NCI-H1092 treated with DMSO at 0.1 percent for 48 hours (cell line): ENCODE data around the gene NUDT13.

Experiments
- DNase-seq: peaks from one replicate; lab custom pipeline; 2025; lab: John Stamatoyannopoulos, UW

NUDT13 gene

DNA sequence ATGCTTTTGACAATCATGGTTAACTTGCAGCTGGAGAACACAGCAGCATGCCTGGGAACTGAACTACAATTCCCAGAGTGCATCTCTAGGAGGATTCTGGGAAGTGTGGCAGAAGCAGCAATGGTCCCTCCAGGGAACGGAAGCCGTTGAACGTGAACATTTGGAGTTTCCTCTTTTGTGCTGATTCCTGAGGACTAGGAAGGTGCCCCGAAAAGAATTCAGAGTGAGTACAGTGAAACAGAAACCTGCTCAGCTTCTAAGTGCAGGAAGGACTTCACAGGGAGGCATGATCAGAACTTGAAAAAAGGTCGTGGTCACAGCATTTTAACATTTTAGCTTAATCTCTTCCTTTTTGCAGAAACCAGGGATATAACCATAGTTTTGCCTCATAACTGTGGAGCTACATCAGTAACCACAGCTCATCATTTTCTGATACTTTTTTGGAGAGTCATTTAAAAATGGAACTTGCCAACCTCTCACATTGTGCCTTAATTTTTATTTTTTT, at the start of gene NUDT13:
Gene NUDT13, plus strand, starts transcription at position 111 of the 505 bp plus-strand sequence. CDS start 3,911 bp downstream, outside the sequence.
- DNase-seq = no peak

DNA sequence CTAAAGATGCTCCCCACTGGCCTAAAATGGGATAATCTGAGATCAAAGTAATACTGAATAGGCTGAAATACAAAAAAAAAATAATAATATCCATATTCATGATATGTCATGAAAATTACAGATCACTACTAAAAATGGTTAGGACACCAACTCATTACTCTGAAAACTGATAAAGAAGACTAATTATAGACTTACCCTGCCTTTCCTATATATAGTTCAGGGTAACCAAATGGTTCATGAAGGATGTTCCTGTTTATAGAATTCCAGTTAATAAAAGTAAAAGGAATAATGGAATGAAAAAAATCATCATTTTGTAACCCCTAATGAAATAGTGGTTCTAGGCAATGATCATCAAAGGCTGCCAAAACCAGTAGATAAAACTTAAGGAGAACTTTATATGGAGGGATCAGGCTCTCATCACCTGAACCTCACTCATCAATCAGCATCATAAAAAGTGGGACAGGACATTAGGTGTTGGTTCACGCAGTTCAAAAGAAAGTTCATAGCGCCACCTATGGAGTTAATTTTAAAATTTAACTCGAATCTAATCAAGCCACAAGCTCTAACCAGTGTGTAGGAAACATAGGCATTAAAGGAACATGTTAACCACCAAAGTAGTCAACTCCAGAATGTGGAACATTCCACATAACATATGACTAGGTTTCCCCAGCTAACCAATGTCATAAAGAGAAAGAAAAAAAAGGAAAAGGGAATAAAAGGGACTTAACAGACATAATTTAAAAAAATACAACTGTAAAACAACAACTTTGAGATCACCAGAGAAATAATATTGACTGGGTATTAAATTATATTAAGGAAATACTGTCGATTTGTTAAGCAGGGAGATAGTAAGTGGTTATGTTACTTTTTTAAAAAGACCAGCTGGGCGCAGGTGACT, 49.3 kb upstream of the NUDT13 start:
- peak; percentile 15 for DNase-seq

GRCh38 chr10:73061743-73062142, 48.5 kb upstream of the NUDT13 start:
- DNase-seq = no peak

DNA sequence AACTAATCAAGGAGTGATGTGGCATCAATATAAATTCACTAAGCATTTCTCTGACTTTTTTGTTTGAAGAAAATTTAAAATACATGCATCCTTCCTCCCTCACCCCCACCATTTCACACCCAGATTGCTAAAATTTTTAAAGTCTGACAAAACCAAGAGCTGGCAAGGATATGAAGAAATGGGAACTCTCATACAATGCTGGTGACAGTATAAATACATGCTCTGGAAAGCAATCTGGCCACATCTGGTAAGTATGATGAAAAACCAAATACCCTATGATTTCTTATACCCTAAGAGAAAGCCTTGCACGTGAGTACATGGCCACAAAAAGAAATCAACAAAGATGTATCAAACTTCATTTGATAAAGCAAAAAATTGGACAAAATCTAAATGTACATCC, 44.8 kb upstream of the NUDT13 start:
- no peak for DNase-seq

DNA sequence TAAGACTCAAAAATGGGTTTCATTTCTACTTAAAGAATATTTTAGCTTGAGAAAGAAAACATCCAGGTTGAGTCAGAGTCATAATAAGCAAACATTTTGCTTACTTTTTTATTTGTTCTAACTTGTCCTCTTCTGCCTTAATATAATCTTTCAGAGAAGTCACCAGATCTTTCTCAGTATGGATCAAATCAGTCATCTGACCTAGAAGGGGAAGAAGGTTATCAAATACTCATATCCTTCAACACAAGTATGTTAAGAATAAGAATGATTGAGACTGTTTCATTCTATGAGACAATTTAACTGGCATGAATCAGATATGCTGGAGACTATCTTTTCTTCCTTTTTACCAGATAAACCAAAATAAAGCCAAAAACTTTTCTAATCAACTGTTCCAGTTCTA, 36.6 kb upstream of the NUDT13 start:
- no peak for DNase-seq

- DNase-seq = no peak
Observed at GRCh38 chr10:73075829-73076228, 34.4 kb upstream of the NUDT13 start.

DNA sequence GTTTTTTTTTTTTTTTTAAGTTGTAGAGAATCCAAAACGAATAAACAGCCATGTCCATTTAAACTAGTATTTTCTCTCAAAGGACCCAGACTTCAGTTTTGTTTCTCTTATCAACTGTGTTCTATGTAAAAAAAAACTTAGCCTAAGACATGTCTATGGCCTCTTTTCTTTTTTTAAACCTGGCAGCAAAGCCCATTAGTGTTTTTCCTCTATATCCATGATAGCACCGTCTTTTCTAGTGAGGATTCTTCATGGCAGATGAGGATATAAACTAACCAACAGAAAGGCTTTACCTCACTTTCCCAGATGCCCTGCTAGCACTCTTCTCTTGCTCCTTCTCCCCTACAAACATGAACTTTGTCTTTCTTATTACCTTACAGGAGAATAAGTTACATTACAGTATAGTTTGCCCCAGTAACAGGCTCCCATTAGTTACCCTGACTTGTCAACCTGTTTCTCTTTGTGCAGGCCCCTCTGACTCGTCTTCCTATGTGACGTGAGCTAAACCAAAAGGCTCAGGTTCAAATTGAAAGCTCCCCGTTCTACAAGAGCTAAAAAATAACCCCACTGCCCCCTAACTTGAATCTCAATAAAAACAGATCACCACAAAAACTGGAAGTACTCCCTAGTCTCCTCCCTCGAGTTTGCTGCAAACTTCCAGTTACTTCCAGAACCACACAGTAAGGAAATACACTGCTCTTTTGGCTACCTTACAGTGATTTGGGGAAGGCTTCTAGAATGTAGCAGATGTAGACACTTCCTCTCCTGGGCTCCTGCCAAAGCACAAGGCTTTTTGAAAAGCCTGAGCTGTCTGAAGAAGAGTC, 33.7 kb upstream of the NUDT13 start:
- DNase-seq = no peak

DNA sequence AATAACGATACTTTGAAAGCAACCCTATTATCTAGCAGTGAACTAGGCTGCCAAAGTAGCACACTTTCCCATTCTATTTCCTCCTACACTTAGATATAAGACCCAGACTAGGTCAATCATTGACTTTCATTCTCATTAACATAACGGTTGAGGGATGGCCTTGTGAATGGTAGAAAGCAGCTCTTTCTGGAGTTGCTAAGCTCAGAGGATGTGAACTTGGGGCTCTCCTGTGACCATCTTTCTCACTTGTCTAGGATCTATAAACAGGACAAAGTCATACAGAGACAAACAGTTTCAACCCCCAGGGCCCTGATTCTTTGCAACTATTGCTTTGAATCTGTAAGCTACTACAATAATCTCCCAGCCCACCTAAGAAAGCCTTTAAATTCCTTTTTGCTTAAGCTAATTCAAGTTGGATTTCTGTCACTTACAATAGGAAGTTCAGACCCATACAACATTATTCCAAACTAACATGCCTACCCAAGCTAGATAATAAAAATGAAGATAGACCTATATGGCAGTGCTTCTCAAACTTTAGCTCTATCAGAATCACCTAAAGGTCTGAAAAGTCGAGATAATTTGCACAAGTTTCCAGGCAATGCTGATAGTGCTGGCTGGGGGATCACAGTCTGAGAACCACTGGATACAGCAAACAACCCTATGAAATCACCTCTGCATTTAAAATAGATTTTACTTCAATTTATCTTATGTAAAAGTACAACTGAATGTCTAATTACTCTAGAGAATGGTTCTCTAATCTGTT, 30.3 kb upstream of the NUDT13 start:
- no peak for DNase-seq

DNA sequence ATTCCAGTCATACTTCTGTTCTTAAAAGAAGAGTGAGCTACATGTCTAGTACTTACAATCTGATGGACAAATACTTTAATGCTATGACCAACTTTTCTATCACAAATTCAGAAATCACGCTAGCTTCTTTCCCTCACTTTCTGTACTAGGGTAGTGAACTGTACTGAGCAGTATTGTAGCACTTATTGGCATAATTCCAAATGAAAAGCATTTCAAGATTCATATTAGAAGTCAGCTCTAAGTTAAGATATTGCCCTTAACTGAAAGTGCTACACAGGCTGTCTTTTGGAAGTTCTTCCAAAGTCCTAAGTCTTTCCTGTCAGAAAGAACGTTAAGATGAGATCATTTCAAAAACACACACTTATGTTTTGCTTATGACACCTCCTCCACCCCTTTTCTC, 27.0 kb upstream of the NUDT13 start:
- no peak for DNase-seq

- no peak for DNase-seq
Observed at GRCh38 chr10:73084209-73084608, 26.0 kb upstream of the NUDT13 start.

DNA sequence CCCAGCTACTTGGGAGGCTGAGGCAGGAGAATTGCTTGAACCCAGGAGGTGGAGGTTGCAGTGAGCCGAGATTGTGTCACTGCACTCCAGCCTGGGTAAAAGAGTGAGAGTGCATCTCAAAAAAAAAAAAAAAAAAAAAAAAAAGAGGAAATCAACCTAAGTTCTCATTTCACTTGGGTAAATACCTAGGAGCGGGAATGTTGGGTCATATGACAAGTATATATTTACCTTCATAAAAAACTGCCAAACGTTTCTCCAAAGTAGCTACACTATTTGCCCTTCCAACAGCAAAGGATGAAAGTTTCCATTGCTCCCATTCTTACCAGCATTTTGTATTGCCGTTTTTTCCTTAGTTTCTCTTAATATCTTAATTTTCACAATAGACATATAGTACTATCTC, 23.4 kb upstream of the NUDT13 start:
- DNase-seq = no peak

DNA sequence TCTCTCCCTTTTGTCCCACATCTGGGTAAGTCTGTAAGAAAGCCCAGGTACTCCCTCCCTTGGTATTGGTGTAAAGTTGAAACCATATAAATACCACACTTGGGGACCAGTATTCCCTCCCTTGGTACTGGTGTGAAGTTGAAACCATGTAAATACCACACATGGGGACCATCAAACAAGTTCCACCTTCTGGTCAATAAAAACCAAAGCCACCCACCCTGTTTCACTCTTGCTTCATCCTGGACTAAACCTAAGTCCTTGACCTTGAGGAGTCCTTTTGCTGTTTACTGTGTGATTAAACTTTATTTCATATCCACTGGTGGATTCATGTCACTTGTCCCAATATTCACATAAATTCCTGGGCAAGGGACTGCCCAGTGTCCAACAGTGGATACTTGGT, 22.0 kb upstream of the NUDT13 start:
- no peak for DNase-seq

DNA sequence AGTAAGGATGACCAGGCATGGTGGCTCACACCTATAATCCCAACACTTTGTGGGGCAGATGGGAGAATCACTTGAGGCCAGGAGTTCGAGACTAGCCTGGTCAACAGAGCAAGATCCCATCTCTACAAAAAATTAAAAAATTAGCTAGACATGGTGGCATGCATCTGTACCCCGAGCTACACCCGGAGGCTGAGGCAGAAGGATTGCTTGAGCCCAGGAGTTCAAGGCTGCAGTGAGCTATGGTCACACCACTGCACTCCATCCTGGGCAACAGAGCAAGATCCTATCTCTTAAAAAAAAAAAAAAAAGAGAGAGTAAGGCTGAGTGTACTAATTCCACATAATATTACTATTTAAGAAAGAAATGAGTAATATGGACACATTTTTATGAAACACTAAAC, 17.4 kb upstream of the NUDT13 start:
- DNase-seq = no peak

GRCh38 chr10:73093922-73094850, 16.1 kb upstream of the NUDT13 start:
- DNase-seq = no peak

- DNase-seq = no peak
Observed at GRCh38 chr10:73094986-73095480, 15.2 kb upstream of the NUDT13 start.

DNA sequence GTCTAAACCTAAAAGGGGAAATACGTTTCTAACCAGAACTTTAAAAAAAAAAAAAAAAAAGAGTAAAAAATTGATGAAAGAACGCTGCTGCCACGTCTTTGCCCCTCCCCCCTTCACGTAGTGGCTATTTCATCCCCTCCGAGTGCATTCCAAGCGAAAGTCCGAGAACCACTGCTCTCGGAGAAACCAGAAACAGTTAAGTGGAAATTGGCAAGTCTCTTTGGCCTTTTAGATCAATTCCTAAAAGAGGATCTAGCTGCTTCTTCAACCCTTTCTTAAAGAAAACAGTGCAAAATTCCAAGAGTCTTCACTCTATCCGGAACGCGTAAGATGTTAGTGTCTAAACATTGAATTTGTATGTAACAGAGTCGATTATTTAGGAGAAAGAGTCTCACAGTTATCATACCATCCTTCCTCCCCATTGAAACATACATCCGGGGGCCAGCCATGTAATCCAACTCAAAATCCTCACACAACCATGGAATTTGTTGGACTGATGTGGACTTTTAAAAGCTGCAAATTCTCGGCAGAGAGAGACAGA, 14.7 kb upstream of the NUDT13 start:
- peak; percentile 10 for DNase-seq

DNA sequence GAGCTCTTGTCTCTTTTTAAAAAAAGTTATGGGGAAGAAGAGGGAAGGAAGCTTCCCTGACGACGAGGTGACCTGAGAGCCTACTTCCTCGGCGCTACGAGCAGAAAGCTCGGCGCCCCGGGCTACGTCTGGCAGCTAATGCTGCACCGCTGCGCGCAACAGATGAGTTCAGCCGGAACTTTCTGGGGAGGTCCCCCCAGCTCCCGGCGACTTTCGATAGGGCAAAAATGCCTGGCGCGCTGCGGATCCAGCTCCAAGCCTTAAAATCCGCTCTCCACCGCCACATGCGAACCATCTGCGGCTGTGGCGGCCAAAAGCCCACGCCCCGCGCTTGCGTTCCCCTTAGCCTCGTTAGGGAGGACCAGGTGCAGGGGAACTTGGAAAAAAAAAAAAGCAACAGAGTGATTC, 14.2 kb upstream of the NUDT13 start:
- DNase-seq = peak; percentile 35

GRCh38 chr10:73096449-73097304, 13.6 kb upstream of the NUDT13 start, which contains the start of gene P4HA1:
Gene P4HA1, minus strand, starts transcription at chr10:73096866. Its CDS starts 21,983 bp downstream, at chr10:73074883.
- peak; percentile 95 for DNase-seq

DNA sequence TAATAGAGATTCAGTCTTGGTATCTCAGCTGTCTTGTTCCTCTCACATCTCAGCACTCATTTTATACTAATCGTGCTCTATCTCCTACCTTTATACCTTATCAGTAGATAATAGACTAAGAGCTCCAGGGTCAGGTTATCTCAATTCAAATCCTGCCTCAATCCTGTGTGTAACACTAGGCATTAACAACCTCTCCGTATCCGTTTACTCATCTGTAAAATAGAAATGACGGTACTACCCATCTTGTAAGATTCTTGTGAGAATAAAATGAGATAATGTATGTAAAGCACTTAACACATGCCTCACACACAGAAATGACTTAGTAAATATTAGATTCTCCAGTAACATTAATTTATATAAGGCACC, 13.0 kb upstream of the NUDT13 start:
- DNase-seq = peak; percentile 43
